Stomach (tissue), 4 donors: ENCODE measurements around the gene CLRN3.

ENCODE experiments used
- EP300 ChIP-seq: sonication (generic); formaldehyde crosslinking; IDR thresholded peaks from one replicate; pipeline ENCODE4 v1.6.1; 2017; ENCODE audit warnings: antibody characterized with exemption
- POLR2A ChIP-seq, 4 donors: fragments of 450-650 bp; IDR thresholded peaks; one replicate each; pipeline ENCODE4 v1.6.1; 2016; ENCODE audit warnings: antibody characterized with exemption in 4 of 4, control low read depth in 2 of 4, mild to moderate bottlenecking in 1 of 4, moderate library complexity in 1 of 4
- POLR2AphosphoS5 ChIP-seq, 3 donors: sonication (generic); formaldehyde crosslinking; IDR thresholded peaks; one replicate each; pipeline ENCODE4 v1.6.1; 2016; ENCODE audit warnings: antibody characterized with exemption in 3 of 3
- TF ChIP-seq, protein P1 (sequence below), 7 experiments: fragments of 450-650 bp in 4 of 7; fragments of 200-600 bp in 3 of 7; sonication (generic) in 3 of 7; IDR thresholded peaks; one replicate each; pipeline ENCODE4 v1.5.1; 2016 to 2019; ENCODE audit warnings: antibody characterized with exemption in 7 of 7, control low read depth in 2 of 7, mild to moderate bottlenecking in 1 of 7

DNA sequence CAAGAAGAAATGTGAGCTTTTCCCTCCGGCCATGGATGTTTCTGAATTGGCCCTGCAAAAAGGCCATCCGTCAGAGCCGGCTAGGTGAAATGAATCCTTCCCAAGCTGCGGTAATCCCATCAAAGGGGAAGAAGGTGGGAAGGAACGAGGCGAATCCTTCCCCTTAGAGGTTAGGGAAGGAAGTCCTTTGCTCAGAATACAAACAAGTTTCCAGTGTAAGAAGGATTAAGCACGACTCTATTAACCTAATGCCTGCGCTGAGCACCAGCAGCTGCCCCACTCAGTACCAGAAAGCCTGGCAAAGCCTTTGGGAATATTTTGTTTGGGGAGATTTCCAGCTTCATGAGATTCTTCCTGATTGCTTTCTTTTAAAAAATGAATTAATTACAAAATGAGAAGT lies 42.8 kb downstream of the CLRN3 start:
- TF ChIP-seq, protein P1, sequence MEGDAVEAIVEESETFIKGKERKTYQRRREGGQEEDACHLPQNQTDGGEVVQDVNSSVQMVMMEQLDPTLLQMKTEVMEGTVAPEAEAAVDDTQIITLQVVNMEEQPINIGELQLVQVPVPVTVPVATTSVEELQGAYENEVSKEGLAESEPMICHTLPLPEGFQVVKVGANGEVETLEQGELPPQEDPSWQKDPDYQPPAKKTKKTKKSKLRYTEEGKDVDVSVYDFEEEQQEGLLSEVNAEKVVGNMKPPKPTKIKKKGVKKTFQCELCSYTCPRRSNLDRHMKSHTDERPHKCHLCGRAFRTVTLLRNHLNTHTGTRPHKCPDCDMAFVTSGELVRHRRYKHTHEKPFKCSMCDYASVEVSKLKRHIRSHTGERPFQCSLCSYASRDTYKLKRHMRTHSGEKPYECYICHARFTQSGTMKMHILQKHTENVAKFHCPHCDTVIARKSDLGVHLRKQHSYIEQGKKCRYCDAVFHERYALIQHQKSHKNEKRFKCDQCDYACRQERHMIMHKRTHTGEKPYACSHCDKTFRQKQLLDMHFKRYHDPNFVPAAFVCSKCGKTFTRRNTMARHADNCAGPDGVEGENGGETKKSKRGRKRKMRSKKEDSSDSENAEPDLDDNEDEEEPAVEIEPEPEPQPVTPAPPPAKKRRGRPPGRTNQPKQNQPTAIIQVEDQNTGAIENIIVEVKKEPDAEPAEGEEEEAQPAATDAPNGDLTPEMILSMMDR (IDR thresholded peaks at IDR 0.05) = no peak
- TF ChIP-seq POLR2AphosphoS5 (IDR thresholded peaks at IDR 0.05) = no peak
- no peak for TF ChIP-seq POLR2A (IDR thresholded peaks at IDR 0.05)
- TF ChIP-seq EP300 = no peak
